NCI-H1694 treated with DMSO at 0.1 percent for 48 hours (cell line): ENCODE results near the gene ANXA5.

Experiments
- DNase-seq: peaks from one replicate; lab custom pipeline; 2025; lab: John Stamatoyannopoulos, UW

Gene ANXA5

GRCh38 chr4:121712001-121712651 lies 15.3 kb upstream of the ANXA5 start:
- no peak for DNase-seq

- no peak for DNase-seq
Observed at GRCh38 chr4:121711263-121712000, 14.7 kb upstream of the ANXA5 start.

GRCh38 chr4:121709766-121710405 lies 13.1 kb upstream of the ANXA5 start:
- no peak for DNase-seq

GRCh38 chr4:121707344-121707743 lies 10.6 kb upstream of the ANXA5 start:
- DNase-seq = no peak

GRCh38 chr4:121706595-121707021 lies 9.8 kb upstream of the ANXA5 start:
- DNase-seq = no peak

- no peak for DNase-seq
Observed at GRCh38 chr4:121705521-121705920, 8.7 kb upstream of the ANXA5 start.

GRCh38 chr4:121702136-121702535 lies 5.4 kb upstream of the ANXA5 start:
- no peak for DNase-seq

- DNase-seq = no peak
Observed at GRCh38 chr4:121701263-121701662, 4.5 kb upstream of the ANXA5 start.

- no peak for DNase-seq
Observed at GRCh38 chr4:121698236-121698671, 1.5 kb upstream of the ANXA5 start.

- DNase-seq = no peak
Observed at GRCh38 chr4:121697564-121697963, 784 bp upstream of the ANXA5 start.

- DNase-seq = no peak
Observed at GRCh38 chr4:121696170-121696580, 605 bp downstream of the ANXA5 start.

- DNase-seq = no peak
Observed at GRCh38 chr4:121693886-121694285, 2.9 kb downstream of the ANXA5 start.

- DNase-seq = no peak
Observed at GRCh38 chr4:121693450-121693849, 3.3 kb downstream of the ANXA5 start.

GRCh38 chr4:121692261-121692660 lies 4.5 kb downstream of the ANXA5 start:
- DNase-seq = no peak

- no peak for DNase-seq
Observed at GRCh38 chr4:121690001-121690400, 6.8 kb downstream of the ANXA5 start.

- no peak for DNase-seq
Observed at GRCh38 chr4:121688701-121689100, 8.1 kb downstream of the ANXA5 start.

- DNase-seq = no peak
Observed at GRCh38 chr4:121688261-121688660, 8.5 kb downstream of the ANXA5 start.

- no peak for DNase-seq
Observed at GRCh38 chr4:121686255-121686654, 10.5 kb downstream of the ANXA5 start.

GRCh38 chr4:121685257-121685656 lies 11.5 kb downstream of the ANXA5 start:
- DNase-seq = no peak

- DNase-seq = no peak
Observed at GRCh38 chr4:121684561-121684960, 12.2 kb downstream of the ANXA5 start.

GRCh38 chr4:121684016-121684415 lies 12.8 kb downstream of the ANXA5 start:
- no peak for DNase-seq

- DNase-seq = no peak
Observed at GRCh38 chr4:121680571-121680970, 16.2 kb downstream of the ANXA5 start.

GRCh38 chr4:121679951-121680350 lies 16.8 kb downstream of the ANXA5 start:
- DNase-seq = no peak
